SU-DHL-6 (cell line): ENCODE measurements around the gene ECSCR.

ENCODE experiments used
- EZH2phosphoT487 ChIP-seq: fragments of 200-600 bp; sonication (generic), shearing (Covaris generic); conservative IDR thresholded peaks from 2 replicates; pipeline ENCODE4 v1.6.1; 2018; ENCODE audit warnings: mild to moderate bottlenecking, antibody characterized with exemption, low read length, moderate library complexity, mixed read lengths
- TF ChIP-seq, protein P1 (sequence below): fragments of 200-600 bp; sonication (generic); IDR thresholded peaks from one replicate; pipeline ENCODE4 v1.5.1; 2017; ENCODE audit warnings: antibody characterized with exemption, mild to moderate bottlenecking, low read length, moderate library complexity; ENCODE audit not compliant: insufficient read depth, poor library complexity, severe bottlenecking

DNA sequence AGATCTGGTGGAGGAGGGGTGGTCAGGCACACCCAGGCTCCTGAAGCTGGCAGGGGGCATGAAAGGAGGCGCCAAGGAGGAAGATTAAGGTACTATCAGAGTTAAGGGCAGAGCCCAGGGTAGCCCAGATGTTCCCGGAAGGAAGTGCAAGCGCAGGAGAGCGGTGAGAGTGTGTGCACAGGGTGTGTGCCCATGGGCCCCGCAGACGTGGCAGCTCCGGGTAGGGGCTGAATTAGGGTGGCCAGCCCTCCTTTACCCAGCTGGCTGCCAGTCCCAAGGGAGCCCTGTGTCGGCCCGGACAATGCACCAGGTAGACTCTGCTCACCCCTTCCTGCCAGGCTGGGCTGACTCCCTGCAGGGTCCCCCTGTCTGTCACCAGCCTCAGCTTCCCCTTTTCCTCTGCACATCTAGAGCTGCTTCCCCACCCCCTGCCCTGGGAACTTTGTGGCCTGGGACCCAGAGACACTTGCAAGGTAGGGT lies 8.3 kb upstream of the ECSCR start, which contains the start of gene SMIM33:
- TF ChIP-seq, protein P1, sequence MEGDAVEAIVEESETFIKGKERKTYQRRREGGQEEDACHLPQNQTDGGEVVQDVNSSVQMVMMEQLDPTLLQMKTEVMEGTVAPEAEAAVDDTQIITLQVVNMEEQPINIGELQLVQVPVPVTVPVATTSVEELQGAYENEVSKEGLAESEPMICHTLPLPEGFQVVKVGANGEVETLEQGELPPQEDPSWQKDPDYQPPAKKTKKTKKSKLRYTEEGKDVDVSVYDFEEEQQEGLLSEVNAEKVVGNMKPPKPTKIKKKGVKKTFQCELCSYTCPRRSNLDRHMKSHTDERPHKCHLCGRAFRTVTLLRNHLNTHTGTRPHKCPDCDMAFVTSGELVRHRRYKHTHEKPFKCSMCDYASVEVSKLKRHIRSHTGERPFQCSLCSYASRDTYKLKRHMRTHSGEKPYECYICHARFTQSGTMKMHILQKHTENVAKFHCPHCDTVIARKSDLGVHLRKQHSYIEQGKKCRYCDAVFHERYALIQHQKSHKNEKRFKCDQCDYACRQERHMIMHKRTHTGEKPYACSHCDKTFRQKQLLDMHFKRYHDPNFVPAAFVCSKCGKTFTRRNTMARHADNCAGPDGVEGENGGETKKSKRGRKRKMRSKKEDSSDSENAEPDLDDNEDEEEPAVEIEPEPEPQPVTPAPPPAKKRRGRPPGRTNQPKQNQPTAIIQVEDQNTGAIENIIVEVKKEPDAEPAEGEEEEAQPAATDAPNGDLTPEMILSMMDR = no peak
- no peak for TF ChIP-seq EZH2phosphoT487
